ENCODE data around the gene P4HA1.
"Not testable (repeated sequence)": the region's sequence is repeated elsewhere in the genome, so short reads cannot be mapped to it uniquely, and the experiment has no call there.

Gene P4HA1

DNA sequence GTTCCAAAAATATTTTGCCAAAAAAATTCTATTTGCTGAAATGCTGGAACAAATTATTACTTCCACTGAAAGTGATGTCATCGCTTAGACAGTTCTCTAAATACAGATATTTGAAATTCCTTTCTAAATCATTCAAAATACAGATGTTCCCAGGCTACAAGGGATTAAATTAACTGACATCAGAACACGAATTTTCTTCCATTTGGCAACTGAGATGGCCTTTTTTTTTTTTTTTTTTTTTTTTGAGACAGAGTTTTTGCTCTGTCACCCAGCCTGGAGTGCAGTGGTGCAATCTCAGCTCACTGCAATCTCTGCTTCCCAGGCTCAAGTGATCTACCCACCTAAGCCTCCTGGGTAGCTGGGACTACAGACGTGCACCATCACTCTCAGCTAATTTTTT is 57.0 kb downstream of the P4HA1 start:
- no peak for DNase-seq

DNA sequence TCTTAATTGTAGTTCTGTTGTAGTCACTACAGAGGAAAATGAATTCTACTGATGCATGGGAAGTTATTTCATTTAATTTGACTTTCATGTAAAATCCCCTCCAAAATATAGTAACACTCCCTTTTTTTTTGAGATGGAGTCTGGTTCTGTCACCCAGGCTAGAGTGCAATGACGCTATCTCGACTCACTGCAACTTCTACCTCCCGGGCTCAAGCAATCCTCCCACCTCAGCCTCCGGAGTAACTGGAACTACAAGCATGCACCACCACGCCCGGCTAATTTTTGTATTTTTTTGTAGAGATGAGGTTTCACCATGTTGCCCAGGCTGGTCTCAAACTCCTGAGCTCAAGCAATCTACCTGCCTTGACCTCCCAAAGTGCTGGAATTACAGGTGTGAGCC is 60.4 kb downstream of the P4HA1 start:
- DNase-seq, result not testable (repeated sequence)

DNA sequence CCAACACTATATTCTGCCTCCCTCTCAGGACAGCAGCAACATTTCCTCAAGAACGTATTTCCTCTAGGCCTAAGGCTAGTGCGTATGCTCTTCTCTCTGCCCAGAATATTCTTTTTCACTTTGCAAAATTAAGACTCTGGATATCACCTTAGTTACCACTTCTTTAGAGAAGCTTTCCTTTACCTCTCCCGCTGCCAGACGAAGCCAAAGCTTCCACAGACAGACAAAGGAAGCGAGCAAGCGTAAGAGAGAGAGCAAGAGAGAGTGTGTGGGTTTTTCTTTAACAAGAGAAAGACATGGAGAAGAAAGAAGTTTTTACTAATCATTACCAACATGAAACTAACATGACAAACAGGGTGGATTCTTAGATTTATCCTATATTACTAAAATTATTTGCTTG is 64.1 kb downstream of the P4HA1 start:
- DNase-seq, result no peak

DNA sequence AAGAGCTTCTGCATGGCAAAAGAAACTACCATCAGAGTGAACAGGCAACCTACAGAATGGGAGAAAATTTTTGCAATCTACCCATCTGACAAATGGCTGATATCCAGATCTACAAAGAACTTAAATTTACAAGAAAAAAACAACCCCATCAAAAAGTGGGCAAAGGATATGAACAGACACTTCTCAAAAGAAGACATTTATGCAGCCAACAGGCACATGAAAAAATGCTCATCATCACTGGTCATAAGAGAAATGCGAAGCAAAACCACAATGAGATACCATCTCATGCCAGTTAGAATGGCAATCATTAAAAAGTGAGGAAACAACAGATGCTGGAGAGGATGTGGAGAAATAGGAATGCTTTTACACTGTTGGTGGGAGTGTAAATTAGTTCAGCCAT is 70.0 kb downstream of the P4HA1 start:
- not testable (repeated sequence) for DNase-seq

DNA sequence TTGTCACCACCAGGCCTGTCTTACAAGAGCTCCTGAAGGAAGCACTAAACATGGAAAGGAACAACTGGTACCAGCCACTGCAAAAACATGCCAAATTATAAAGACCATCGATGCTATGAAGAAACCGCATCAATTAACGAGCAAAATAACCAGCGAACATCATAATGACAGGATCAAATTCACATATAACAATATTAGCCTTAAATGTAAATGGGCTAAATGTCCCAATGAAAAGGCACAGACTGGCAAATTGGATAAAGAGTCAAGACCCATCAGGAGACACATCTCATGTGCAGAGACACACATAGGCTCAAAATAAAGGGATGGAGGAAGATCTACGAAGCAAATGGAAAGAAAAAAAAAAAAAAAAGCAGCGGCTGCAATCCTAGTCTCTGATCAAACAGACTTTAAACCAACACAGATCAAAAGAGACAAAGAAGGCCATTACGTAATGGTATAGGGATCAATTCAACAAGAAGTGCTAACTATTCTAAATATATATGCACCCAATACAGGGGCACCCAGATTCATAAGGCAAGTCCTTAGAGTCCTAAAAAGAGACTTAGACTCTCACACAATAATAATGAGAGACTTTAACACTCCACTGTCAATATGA is 73.1 kb downstream of the P4HA1 start:
- DNase-seq, result not testable (repeated sequence)

DNA sequence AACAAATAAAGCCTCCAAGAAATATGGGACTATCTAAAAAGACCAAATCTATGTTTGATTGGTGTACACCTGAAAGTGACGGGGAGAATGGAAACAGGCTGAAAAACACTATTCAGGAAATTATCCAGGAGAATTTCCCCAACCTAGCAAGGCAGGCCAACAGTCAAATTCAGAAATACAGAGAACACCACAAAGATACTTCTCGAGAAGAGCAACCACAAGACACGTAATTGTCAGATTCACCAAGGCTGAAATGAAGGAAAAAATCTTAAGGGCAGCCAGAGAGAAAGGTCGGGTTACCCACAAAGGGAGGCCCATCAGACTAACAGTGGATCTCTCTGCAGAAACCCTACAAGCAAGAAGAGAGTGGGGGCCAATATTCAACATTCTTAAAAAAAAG is 73.7 kb downstream of the P4HA1 start:
- not testable (repeated sequence) for DNase-seq

DNA sequence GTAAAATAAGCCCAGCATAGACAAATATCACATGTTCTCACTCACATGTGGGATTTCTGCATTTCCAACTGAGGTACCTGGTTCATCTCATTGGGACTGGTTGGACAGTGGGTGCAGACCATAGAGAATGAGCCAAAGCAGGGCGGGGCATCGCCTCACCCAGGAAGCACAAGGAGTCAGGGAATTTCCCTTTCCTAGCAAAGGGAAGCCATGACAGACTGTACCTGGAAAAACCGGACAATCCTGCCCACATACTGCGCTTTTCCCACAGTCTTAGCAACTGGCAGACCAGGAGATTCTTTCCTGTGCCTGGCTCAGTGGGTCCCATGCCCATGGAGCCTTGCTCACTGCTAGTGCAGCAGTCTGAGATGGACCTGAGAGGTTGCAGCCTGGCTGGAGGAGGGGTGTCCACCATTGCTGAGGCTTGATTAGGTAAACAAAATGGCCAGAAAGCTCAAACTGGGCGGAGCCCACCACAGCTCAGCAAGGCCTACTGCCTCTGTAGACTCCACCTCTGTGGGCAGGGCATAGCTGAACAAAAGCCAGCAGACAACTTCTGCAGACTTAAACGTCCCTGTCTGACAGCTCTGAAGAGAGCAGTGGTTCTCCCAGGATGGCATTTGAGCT is 75.0 kb downstream of the P4HA1 start:
- DNase-seq, result not testable (repeated sequence)

DNA sequence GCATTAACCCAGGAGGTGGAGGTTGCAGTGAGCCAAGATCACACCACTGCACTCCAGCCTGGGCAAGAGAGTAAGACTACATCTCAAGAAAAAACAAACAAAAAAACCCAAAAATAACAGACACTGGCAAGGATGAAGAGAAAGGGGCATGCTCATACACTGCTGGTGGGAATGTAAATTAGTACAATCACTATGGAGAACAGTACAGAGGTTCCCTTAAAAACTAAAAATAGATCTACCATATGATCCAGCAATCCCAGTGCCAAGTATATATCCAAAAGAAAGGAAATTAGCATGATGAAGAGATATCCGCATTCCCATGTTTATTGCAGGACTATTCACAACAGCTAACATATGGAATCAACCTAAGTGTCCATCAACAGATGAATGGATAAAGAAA is 75.6 kb downstream of the P4HA1 start:
- no peak for DNase-seq

DNA sequence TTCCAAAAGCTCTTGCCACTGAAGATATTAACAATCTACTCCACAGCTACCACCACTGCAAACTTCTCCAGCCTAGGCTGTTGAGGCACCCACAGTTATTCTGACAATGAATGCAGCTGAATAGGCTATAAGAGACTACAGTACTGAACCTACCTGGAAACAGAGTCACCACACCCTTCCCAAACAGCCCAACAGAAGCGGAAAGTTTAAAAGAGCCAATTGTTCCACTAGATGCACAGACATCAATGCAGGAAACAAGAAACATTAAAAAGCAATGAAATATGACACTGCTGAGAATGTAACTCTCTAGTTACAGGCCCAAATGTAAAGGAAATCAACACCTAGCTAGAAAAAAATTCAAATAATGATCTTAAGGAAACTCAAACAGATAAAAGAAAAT is 77.6 kb downstream of the P4HA1 start:
- no peak for DNase-seq

DNA sequence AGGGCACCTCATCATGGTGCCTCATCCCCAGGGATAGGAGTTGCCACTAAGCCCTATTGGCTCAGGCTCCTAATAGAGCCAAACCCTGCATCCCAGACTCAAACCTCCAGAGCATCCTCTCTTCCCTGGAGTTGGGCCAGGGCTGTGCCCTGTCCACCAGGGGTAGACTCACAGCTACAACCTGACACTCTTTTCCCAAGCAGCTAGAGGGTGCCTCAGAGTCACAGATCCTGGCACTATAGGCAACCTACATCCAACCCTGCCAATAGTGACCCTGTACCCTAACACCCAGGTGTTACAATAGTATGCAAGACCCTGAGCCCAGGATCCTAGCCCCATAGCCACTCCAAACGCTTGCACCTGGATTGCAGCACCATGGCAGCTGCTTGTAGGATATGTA is 78.0 kb downstream of the P4HA1 start:
- no peak for DNase-seq

DNA sequence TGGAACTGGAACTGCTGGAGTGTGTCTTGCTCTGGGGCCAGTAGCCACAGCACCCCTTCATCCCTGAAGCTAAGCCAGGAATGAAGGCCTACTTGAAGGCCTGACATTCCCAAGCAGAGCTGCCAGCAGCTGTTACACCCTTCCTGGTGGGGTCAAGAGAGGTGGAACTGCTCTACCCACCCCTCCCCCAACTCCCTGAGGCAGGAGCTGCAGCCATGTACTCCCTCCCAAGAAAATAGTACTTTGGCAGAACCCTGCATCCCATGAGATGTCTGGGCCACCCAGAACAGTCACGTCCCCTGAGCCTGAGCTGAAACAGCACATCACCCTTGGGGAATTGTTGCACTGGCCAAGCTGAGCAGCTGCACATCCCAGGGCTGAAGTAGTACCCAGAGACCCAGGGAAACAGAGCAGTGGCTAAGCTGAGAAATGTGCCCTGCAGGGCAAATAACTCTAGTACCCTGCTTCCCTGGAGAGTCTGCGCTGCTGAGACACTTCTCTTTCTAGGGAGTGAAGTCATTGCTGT is 78.6 kb downstream of the P4HA1 start:
- DNase-seq, result no peak

DNA sequence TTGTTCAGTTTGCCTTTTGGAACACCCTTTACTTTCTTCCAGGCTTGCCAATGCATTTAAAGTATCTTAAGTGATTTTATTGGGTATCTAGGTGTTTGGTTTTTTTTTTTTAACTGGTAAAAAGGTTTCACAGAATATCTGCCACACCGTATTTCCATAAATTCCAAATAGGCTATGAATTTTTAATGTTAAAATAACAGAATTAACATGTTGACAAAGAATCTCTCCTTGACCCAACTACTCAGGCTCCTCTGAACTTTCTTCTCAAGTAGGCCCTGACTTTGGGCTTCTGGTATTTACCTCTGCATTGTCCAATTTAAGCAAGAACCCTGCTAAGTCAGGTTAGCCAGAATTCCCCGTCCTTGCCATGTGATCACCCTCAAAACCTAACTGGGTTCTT is 80.9 kb downstream of the P4HA1 start:
- DNase-seq, result no peak

DNA sequence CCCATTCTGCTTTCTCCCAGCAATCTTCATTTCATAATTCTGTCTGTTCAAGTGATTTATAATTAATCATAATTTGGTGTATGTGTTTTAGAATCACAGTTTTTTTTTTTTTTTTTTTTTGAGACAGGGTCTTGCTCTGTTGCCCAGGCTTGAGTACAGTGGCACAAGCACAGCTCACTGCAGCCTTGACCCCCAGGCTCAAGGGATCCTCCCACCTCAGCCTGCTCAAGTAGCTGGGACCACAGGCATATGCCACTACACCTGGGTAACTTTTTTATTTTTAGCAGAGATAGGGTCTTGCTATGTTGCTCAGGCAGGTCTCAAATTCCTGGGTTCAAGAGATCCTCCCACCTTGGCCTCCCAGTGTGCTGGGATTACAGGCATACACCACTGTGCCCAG is 92.8 kb downstream of the P4HA1 start:
- no peak for DNase-seq

DNA sequence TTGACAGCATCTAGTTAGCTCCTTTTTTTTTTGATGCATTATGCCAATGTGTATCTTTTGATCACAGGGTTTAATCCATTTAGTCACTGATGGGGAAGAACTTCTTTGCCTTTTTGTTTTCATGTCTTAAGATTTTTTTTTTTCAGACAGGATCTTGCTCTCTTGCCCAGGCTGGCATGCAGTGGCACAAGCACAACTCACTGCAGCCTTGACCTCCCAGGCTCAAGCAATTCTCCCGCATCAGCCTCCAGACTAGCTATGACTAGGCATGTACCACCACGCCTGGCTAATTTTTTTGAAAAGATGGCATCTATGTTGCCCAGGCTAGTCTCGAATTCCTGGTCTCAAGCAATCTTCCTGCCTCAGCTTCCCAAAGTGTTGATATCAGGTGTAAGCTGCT is 95.7 kb downstream of the P4HA1 start:
- DNase-seq, result no peak

DNA sequence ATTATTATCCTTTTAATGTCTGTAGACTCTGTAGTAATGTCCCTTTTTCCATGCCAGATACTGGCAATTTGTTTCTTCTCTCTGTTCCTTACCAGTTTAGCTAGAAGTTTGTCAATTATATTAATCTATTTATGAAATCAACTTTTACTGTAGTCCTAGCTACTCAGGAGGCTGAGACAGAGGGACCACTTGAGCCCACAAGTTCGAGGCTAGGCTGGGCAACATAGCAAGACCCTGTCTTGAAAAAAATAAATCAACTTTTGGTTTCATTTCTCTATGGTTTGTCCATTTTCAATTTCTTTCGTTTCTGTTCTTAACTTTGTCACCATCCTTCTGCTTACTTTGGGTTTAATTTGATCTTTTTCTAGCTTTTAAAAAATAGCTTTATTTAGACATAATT is 99.6 kb downstream of the P4HA1 start:
- DNase-seq, result no peak

DNA sequence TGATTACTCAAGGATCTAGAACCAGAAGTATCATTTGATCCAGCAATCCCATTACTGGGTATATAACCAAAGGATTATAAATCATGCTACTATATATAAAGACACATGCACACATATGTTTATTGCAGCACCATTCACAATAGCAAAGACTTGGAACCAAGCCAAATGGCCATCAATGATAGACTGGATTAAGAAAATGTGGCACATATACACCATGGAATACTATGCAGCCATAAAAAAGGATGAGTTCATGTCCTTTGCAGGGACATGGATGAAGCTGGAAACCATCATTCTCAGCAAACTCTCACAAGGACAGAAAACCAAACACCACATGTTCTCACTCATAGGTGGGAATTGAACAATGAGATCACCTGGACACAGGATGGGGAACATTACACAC is 101.2 kb downstream of the P4HA1 start:
- DNase-seq, result not testable (repeated sequence)

DNA sequence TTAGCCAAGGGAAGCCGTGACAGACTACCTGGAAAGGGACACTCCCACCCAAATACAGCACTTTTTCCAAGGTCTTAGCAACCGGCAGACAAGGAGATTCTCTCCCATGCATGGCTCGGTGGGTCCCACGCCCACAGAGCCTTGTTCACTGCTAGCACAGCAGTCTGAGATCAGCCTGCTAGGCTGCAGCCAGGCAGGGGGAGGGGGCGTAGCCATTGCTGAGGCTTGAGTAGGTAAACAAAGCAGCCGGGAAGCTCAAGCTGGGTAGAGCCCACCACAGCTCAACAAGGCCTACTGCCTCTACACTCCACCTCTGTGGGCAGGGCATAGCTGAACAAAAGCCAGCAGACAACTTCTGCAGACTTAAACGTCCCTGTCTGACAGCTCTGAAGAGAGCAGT is 106.9 kb downstream of the P4HA1 start:
- not testable (repeated sequence) for DNase-seq

DNA sequence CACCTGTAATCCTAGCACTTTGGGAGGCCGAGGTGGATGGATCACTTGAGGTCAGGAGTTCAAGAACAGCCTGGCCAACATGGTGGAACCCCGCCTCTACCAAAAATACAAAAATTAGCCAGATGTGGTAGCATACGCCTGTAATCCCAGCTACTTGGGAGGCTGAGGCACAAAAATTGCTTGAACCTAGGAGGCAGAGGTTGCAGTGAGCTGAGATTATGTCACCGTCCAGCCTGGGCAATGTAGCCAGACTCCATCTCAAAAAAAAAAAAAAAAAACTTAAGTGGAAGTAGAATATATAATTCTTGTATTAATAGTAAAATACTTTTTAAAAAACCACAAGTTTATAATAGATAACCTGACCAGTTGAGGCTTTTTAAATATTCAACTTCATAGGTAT is 112.0 kb downstream of the P4HA1 start:
- DNase-seq, result not testable (repeated sequence)

DNA sequence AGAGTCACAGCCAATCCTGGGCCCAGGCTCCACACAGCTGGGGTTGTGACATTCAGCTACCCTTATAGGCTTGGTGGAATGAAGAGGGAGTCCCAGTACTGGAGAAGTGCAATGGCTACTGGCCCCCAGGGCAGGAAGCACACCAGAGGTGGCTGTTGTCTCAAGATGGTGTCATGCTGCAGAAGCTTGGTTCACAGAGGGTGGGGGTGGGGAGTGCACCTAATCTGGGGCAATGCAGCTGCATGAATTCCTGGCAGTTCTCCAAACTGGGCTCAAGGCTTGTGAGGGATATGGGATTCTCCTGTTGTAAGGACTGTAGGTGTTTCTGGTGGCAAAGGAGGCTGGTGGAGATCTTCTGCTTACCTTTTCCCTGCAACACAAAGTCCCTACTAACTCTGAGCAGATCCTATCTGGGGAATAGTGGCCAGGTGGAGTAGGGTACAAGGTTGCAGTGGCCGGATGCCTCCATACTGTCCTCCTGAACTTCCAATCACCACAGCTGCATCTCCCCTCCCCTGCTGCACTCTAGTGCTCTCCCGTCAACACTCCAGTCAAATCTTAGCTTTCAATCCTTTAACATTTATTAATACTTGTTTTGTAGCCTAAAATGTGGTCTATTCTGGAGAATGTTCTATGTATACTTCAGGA is 114.7 kb downstream of the P4HA1 start:
- DNase-seq, result no peak

DNA sequence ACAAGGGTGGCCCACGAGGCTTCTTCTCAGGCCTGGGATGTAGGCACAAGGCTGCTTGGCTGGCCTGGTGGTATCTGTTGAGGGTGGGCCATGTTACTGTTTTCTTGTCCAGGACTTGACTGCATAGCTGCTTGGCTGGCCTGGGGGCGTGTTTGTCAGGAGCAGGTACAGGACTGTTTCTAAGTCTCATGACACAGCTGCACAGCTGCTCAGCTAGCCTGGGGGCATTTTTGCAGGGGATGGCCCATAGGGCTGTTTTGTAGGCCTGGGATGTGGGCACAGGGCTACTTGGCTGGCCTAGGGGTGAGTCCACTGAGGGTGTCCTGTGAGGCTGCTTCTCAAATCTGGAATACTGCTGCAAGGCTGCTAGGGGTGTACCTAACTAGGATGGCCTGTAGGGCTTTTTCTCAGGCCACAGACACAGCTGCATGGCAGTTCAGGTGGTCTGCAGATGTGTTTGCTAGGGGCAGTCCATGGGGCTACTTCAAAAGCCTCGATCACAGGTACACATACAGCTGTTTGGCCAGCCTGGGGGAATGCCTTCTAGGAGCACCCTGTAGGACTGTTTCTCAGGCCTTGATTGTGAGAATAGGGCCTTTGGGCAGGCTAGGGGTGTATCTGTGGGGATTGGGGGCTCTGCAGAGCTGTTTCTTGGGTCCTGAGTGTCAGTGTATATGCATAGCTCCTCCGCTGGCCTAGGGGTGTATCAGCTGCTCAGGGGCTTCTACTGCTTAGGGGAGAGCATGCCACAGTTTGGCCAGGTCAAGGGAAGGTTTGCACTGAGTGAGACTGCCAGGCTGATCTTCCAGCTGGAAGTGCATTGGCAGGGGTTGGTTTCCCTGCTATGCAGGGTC is 115.4 kb downstream of the P4HA1 start:
- no peak for DNase-seq

DNA sequence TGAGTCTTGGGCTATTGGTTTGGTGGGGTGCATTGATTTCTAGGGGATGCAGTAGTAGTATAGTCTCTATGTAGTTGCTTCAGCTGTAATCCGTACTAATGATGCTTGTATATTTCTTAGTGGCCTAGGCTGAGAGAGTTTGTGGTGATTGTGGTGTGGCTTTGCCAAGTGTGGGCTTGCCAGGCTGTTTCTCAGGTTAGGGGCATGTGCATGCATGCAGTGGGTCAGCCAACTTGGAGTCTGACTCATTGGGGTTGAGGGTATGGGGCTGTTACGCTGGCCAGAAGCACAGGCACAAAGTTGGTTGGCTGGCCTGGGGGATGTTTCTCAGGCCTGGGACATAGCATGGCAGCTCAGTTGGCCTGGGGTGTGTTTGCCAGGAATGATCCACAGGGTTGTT is 116.3 kb downstream of the P4HA1 start:
- no peak for DNase-seq

DNA sequence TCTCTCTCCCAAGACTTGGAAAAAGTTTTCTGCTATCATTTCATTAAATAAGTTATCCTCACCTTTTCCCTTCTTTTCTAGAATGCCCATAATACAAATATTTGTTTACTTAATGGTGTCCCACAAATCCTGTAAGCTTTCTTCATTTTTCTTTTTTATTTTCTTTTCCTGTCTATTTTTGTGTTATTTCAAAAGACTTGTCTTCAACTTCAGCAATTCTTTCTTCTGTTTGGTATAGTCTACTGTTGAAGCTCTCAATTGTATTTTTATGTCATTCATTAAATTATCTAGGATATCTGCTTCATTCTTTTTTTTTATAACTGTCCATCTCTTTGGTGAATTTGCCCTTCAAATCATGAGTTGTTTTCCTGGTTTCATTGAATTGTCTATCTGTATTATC is 117.0 kb downstream of the P4HA1 start:
- no peak for DNase-seq

DNA sequence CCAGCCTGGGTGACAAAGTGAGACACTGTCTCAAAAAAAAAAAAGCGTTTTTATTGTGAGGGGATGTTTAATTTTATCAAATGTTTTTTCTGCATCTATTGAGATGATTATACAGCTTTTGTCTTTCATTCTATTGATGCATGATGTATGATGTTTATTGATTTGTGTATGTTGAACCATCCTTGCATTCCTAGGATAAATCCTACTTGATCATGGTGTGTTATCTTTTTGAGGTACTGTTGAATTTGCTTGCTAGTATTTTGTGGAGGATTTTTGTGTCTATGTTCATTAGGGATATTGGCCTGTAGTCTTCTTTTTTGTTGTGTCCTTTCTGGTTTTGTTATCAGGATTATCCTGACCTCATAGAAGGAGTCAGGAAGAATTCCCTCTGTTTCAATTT is 119.8 kb downstream of the P4HA1 start:
- no peak for DNase-seq
